ENCODE results near the gene FGD6.
"Not testable (repeated sequence)": the region's sequence is repeated elsewhere in the genome, so short reads cannot be mapped to it uniquely, and the experiment has no call there.

The FGD6 gene

DNA sequence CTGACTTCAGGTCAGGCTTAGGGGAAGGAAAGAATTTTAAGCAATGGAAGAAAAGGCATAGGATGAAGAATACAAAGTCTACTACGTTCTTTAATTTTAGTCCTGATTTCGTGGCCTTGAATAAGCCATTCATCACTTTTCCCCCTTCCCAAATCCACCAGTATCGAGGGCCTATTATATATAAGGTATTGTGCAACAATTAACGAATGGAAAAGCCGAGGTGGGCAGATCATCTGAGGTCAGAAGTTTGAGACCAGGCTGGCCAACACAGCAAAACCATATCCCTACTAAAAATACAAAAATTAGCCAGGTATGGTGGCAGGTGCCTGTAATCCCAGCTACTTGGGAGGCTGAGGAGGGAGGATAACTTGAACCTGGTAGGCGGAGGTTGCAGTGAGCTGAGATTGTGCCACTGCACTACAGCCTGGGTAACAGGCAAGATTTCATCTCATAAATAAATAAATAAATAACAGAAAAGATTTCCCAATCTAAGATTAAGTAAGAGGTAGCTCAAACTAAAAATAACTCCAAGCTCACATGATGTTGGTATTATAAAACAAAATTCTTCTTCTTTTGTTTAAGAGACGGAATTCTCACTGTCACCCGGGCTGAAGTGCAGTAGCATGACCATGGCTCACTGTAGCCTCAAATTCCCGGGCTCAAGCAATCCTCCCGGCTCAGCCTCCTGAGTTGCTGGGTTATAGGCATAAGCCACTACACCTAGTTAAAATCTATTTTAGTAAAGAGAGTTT, 85.5 kb downstream of the FGD6 start:
- no peak for DNase-seq (ENCODE audit: low read depth in 1 of 2, low spot score in 1 of 2)

DNA sequence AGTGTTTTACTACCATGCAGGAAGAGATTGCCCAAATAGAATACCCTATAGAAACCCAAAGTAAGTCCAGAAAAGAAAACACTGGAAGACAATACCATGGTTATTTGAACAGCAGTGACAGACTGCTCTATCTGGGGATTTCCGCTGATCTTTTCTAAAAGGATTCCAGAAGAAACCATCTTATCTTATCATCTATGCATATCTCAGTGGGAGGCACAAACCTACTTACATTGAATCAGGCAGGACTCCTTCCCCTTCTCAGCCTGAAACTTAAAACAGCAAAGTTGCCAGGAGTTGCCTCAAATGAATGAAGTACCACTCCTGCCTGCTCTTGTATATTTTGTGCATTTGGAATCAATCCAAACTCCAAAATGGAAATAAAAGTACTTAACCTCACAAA, 87.2 kb downstream of the FGD6 start:
- DNase-seq (ENCODE audit: low read depth in 1 of 2, low spot score in 1 of 2), result no peak

DNA sequence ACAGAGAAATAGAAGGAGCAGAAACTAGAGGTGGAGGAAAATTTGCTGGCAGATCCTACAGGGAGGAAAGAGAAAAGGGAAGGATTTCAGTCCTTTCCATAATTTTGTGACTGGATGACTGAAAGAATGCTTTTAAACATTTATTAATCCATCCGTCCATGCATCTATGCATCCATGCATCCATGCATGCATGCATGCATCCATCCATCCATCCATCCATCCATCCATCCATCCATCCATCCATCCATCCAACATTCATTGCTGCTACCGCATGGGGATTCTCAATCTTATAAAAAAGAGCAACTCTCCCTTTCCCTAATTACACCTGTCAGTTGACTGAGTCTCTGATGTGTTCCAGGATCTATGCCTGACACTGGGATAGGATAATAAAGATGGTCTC, 88.2 kb downstream of the FGD6 start:
- DNase-seq (ENCODE audit: low read depth in 1 of 2, low spot score in 1 of 2), result no peak

DNA sequence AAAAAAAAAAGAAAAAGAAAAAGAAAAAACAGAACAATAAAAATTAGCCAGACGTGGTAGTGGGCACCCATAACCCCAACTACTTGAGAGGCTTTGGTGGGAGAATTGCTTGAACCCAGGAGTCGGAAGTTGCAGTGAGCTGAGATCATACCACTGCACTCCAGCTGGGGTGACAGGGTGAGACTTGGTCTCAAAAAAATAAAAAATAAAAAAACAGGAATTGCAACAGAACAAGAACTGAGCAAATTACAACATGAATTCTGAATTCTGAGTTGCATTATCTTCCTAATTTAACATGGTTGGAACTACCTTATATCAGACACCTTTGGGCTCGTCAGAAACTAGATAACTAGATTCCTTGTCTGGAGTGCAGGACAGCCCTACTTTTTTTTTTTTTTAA, 90.5 kb downstream of the FGD6 start:
- DNase-seq (ENCODE audit: low read depth in 1 of 2, low spot score in 1 of 2), result no peak

DNA sequence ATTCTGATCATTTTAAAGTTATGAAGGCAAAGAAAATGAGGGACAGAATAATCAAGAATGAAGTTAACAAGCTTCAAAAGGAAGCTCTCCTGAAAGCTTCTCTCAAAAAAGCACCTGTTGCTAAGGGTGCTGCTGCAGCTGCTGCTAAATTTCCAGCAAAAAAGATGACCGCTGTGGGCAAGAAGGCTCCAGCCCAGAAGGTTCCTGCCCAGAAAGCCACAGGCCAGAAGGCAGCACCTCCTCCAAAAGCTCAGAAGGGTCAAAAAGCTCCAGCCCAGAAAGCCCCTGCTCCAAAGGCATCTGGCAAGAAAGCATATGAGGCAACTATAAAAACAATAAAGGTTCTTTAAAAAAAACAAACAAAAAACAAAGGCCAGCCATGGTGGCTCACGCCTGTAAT, 91.2 kb downstream of the FGD6 start:
- DNase-seq (ENCODE audit: low read depth in 1 of 2, low spot score in 1 of 2), result no peak

DNA sequence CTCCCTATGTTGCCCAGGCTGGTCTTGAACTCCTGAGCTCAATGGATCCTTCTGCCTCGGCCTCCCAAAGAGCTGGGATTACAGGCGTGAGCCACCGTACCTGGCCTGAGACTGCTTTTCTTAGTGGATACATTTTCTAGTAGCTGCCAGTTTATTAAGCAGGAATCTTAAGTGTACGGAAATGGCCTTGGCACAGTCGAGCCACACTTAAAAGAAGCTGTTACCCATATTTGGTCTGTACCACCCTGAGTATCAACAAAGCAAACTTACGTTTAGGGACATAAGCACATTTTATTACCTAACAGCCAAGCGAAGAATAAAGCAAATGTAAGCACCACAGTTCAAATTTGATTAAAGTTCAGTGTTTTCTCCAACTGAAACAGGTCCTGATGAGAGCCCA, 93.2 kb downstream of the FGD6 start:
- no peak for DNase-seq (ENCODE audit: low read depth in 1 of 2, low spot score in 1 of 2)

DNA sequence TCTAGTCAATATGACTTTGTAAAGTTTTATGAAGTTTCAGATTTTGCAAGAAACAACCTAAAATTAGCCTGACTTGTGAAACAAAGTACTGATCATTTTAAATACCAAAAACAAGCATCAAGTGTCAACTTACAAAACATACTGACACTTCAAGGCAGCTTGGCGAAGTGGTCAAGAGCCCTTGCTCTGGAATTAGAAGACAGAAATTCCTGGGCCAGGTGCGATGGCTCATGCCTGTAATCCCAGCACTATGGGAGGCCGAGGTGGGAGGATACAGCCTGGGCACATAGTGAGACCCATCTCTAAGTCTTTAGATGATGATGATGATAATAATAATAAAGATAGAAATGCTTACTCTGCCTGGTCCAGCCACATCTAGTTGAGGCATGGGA, 98.5 kb downstream of the FGD6 start:
- DNase-seq (ENCODE audit: low read depth in 1 of 2, low spot score in 1 of 2), result no peak

DNA sequence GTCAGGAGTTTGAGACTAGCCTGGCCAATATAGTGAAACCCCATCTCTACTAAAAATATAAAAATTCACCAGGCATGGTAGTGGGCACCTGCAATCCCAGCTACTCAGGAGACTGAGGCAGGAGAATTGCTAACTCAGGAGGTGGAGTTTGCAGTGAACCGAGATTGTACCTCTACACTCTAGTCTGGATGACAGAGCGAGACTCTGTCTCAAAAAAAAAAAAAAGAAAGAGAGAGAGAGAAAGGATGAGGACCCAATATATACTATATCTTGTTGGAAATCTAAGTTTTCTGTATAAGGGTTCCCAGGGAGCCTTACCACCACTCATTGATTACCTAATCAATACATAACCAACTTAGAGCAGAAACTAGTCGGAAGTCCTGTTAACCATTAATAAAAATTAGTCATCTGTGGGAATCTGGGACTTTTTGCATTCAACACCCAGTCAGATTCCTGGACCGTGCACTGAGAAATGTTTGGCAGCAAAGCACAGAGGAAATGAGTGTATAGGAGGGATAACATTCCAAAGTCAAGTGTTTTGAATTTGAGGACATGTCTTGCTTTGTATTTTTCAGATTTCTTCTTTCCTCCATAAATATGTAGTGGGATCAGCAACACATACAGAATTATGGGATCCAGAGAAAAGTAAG, 99.0 kb downstream of the FGD6 start:
- no peak for DNase-seq (ENCODE audit: low read depth in 1 of 2, low spot score in 1 of 2)

DNA sequence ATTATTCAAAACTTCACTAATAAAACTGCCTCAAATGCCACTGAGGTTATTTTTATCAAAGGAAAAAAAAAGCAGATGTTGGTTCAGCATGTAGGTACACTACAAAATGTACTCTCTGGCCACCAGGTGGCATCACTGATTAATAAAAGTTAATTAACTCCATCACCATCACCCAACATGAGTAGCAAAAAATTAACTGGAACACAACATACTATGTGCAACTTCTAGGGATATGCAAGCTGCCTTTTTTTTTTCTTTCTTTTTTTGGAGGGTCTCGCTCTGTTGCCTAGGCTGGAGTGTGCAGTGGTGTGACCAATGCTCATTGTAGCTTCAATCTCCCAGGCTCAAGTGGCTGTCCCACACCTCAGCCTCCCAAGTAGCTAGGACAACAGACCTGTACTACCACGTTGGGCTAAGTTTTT, 100.1 kb downstream of the FGD6 start:
- DNase-seq (ENCODE audit: low read depth in 1 of 2, low spot score in 1 of 2), result peak in 1 of 2 donors; percentile 70

DNA sequence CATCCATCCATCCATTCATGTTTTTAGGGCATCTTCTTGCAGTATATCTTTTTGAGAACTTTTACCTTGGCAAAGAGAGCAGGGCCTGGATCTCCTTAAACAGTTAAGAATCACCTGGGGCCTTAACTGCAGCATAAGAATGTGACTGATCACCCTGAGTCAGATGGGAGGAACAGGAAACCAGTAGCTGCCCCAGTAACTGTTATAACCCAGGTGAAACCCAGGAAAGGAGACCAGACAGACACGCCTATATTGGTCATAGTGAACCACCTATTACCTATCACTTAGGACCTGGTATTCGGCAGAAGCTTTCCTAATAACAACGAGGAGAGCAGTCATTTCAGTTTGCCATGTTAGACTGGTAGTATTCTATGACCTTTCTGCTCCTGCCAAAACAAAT, 100.5 kb downstream of the FGD6 start:
- DNase-seq (ENCODE audit: low read depth in 1 of 2, low spot score in 1 of 2), result no peak

DNA sequence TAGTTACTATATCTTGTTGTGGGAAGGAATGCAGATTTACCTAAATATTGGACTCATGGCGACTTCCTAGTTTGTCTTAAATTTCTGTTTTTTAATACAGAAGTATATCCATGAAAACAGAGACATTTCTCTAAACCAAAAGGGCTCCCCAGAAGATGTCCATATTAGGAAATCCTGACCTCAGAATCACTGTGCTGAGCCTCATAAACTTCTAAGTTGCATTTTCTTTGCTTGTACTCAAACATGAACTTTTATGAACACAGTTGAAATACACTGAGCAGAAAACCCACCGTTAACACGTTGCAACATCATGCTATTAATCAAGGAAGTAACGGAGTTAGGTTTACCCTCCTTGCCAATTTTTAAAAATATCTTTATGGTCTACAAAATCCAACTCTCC, 100.9 kb downstream of the FGD6 start:
- no peak for DNase-seq (ENCODE audit: low read depth in 1 of 2, low spot score in 1 of 2)

DNA sequence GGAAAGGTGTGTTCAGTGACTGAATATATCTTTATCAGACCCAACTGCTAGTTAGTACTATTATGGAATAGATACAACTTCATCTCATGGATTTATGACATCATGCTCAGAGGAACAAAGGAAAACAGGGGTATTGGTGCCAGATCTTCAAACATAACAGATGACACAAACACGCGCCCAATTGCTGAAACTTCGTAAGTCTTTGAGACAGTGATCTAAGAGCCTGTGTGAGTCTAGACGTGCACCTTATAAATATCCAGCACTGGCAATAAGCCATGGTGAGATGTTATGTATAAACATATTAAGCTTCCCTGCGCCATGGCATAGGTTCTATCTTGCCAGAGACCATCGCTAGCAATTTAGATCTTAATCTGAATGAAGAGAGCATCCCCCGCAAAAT, 101.6 kb downstream of the FGD6 start:
- DNase-seq (ENCODE audit: low read depth in 1 of 2, low spot score in 1 of 2), result no peak

DNA sequence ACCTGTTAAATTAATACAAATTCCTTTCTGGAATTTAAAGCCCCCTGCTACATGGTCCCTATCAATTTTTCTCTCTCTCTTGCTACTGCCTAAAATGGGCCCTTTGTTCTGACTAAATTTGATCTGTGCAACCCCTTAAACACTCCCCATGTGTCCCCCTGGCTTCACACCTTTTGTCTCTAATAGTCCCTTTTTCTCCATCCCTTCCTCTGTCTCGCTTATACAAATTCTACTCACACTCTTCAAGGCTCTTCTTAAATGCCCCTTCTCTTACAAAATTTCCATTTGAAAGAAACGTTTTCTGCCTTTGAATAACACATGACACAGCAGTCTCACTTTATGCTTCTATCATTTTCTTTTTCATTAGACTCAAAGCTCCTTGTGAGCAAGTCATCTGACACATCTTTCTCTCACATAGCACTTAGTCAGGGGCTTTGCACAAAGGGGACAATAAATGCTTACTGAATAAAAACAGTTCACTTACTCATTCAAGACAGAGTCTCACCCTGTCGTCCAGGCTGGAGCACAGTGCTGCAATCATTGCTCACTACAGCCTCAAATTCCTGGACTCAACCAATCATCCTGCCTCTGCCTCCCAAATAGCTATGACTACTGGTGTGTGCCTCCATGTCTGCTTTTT, 102.4 kb downstream of the FGD6 start:
- no peak for DNase-seq (ENCODE audit: low read depth in 1 of 2, low spot score in 1 of 2)

DNA sequence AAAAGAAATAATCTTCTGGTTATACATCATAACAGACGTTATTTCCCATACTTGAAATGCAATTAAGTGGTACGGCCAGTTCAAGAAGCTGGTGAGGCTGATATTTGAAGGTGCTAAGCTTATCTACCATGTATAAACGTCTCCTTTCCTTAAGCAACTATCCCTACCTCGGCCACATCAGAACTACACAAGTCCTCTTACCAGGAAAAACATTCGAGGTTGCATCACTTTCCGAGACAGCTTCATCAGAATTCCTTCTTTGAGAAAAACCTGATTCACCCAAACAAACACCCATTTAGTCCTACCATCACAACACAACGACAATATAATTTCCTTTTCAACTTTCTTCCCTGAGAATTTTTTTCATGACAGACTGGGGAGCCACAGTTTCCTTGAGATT, 109.9 kb downstream of the FGD6 start:
- DNase-seq (ENCODE audit: low read depth in 1 of 2, low spot score in 1 of 2), result no peak

DNA sequence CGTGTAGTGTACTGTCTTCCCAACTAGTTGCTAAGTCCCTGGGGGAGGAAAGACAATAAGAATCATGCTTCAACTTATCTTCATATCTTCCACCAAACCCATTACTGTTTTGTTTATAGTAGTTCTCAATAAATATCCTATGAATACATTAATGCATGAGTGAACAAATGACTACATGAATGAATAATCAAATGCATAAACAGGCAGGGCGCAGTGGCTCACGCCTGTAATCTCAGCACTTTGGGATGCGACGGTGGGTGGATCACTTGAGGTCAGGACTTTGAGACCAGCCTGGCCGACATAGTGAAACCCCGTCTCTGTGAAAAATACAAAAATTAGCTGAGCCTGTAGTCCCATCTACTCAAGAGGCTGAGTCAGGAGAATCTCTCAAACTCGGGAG, 111.7 kb downstream of the FGD6 start:
- no peak for DNase-seq (ENCODE audit: low read depth in 1 of 2, low spot score in 1 of 2)

DNA sequence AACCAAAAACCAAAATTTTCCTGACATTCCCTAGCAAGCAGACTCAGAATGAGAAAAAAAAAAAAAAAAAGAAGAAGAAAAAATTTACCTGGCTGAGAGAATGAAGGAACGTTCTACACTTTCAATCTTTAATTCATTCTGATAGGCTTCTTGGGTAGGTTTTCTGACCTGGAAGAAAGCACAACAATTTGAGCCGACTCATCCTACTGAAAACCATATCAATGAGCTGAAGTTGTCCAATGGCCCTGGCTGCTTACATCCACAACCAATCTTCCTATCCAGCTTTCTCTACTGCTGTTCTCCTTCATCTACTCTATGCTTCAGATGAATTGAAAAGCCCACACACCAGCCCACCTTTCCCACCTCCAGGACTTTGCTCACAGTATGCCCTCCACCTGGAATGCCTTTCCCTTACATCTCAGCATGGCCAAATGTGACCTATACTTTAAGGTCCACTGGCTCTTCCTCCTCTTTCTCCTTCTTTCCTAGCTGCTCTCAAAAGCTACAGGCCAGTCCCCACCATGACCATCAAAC, 112.3 kb downstream of the FGD6 start:
- no peak for DNase-seq (ENCODE audit: low read depth in 1 of 2, low spot score in 1 of 2)

DNA sequence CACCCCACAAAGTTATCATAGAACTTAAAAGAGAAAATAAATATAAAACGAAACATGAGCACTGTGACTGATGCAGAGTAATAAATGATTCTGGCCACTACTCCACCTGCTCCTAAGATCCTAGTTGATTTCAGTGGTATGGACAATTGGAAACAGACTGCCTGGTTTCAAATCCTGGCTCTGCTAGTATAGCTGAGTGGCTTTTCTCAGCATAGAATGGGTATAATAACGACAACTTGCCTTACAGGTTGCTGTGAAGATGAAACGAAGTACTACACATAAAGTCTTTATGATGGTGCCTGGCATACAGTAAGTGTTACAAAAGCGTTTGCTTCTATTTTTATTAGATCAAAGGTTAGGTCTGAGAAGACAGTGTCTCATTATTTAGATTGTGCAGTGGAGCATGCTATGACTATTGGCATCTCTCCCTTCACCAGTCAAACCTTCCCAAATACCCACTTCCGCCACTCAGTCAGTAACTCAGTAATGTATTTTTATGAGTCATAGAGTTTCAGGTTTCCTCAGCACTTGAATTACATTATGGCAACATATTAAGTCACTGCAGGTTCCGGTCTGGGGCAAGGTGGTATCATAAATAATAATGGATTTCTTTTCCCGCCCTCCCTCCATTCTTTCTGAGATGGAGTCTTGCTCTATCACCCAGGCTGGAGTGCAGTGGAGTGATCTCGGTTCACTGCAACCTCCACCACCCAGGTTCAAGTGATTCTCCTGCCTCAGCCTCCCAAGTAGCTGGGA, 114.2 kb downstream of the FGD6 start:
- DNase-seq (ENCODE audit: low read depth in 1 of 2, low spot score in 1 of 2), result peak in 1 of 2 donors; percentile 26

DNA sequence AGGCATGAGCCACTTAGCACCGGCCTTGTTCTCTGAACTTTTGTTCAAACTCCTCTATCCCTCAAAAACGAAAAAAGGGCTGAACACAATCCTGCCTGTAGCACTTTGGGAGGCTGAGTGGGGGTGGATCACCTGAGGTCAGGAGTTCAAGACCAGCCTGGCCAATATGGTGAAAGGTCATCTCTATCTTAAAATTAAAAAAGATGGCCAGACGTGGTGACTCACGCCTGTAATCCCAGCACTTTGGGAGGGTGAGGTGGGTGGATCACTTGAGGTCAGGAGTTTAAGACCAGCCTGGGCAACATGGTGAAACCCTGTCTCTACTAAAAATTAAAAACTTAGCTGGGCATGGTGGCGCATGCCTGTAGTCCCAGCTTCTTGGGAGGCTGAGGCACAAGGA, 115.3 kb downstream of the FGD6 start:
- DNase-seq (ENCODE audit: low read depth in 1 of 2, low spot score in 1 of 2), result not testable (repeated sequence)

DNA sequence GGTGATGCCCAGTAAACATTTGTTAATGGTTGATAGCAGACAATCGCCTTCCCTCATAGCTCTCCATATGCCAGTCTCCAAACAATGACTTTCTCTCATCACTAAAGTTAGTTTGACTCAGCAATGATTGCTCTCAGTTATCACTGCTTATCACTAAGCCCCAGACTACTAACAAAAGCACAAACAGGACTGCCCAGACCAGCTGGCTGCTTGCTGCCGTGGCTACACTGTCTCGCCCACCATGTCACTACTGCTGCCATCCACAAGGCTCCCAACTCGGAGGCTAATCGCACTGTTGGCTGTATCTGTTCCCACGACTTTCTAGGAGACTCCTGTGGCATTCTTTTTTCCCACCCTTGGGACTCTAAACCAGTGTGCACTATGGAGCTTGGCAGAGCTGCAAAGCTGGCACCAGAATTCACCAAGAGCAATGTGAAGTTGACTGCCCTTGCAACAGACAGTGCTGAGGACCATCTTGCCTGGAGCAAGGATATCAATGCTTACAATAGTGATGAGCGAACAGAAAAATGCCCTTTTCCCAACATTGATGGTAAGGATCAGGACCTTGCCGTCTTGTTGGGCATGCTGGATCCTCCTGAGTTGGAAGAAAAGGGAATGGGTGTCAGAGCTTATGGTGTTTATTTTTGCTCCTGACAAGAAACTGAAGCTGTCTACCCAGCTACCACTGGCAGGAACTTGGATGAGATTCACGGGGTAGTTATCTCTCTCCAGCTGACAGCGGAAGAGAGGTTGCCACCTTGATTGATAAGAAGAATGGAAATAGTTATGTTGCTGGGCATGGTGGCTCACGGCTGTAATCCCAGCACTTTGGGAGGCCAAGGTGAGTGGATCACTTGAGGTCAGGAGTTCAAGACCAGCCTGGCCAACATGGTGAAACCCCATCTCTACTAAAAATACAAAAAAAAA, 116.7 kb downstream of the FGD6 start:
- DNase-seq (ENCODE audit: low read depth in 1 of 2, low spot score in 1 of 2), result no peak

DNA sequence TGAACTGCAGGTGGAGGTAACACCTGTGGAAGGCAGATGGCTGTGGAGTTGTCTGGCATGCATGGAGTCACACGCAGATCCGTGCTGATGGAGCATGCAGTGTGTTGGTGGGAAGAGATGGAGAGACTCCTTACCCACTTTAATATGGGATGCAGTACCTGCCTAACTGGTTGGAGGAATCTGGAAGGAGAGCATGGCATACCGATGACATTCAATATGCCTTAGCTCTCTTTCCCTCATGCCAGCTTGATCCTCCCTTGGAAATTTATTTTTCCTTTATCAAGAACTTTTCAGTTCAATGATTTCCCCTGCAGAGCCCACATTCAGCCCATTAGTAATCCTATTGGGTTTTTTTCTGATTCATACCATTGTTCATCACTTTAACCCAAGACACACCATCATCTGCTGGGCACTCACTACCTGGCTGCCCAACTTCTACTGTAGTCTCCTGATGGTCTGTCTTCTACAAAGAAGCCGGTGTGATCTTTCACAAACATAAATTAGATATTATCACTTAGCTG, 117.9 kb downstream of the FGD6 start:
- DNase-seq (ENCODE audit: low read depth in 1 of 2, low spot score in 1 of 2), result no peak
